GM12892 (cell line): ENCODE data around the gene CERS5.

Source experiments
- POLR2A ChIP-seq: IDR thresholded peaks from 2 replicates; pipeline ENCODE4 v1.6.1; 2011; ENCODE audit warnings: low read depth, low read length, control low read depth
- TAF1 ChIP-seq: IDR thresholded peaks from 2 replicates; pipeline ENCODE4 v1.6.1; 2011; ENCODE audit warnings: low read depth, mild to moderate bottlenecking, control low read depth, low read length, borderline replicate concordance

GRCh38 chr12:50079771-50080170, 87.4 kb downstream of the CERS5 start:
- TF ChIP-seq POLR2A (no peak), TAF1 (no peak)
